Effector memory CD8-positive, alpha-beta T cell (primary cell): Measurements from ENCODE around the gene TBC1D25.
"Not testable (repeated sequence)": the region's sequence is repeated elsewhere in the genome, so short reads cannot be mapped to it uniquely, and the experiment has no call there.

ENCODE experiments used
- ATAC-seq: fragments of 150-1000 bp; cut with Tn5 transposase; replicated peaks from 2 replicates; pipeline ENCODE4 v1.10.0; 2021; ENCODE audit warnings: mild to moderate bottlenecking, moderate library complexity
- DNase-seq, 3 experiments: peaks; one replicate each; pipeline ENCODE4 v3.0.0; 2021
- H3K27ac Mint-ChIP-seq, 2 donors: one replicate each; pipeline ENCODE4 v1.8.0; 2022; ENCODE audit warnings: mild to moderate bottlenecking in 2 of 2, mixed read lengths in 2 of 2, moderate library complexity in 2 of 2
- H3K27me3 Mint-ChIP-seq, 2 donors: one replicate each; pipeline ENCODE4 v1.8.0; 2022; ENCODE audit warnings: mixed read lengths in 2 of 2
- H3K36me3 Mint-ChIP-seq: one replicate; pipeline ENCODE4 v1.8.0; 2022; ENCODE audit warnings: mild to moderate bottlenecking, moderate library complexity, mixed read lengths; ENCODE audit not compliant: insufficient read depth
- H3K4me1 Mint-ChIP-seq, 2 donors: one replicate each; pipeline ENCODE4 v1.8.0; 2022; ENCODE audit warnings: low read depth in 2 of 2, mixed read lengths in 2 of 2
- H3K4me3 Mint-ChIP-seq, 2 donors: one replicate each; pipeline ENCODE4 v1.8.0; 2022; ENCODE audit warnings: mild to moderate bottlenecking in 2 of 2, mixed read lengths in 2 of 2, moderate library complexity in 2 of 2
- H3K9me3 Mint-ChIP-seq, 2 donors: one replicate each; pipeline ENCODE4 v1.8.0; 2022; ENCODE audit warnings: mixed read lengths in 2 of 2

TBC1D25 gene

DNA sequence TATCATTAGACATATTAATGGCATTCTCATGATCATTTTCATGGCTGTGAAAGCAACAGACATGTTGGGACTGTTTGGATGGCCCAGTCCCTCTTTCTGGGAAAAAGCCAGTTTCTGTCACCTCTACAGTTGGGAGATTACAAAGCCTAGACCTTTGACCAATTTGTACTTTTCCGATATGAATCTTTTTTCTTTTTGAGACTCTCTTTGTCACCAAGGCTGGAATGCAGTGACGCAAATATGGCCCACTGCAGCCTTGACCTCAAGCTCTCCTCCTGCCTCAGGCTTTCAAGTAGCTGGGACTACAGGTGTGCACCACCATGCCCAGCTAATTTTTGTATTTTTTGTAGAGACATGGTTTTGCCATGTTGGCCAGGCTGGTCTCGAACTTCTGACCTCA, 9.4 kb downstream of the TBC1D25 start:
- Mint-ChIP-seq H3K27me3 (no peaks in the 10 kb centered on the region), H3K36me3 (peaks cover 66% of the 10 kb centered on the region), H3K4me3 (no peak overlapping the region), H3K4me1 (peaks cover 0 to 4% of the 10 kb centered on the region in 2 donors), H3K27ac (no peak overlapping the region), H3K9me3 (no peaks in the 10 kb centered on the region)
- ATAC-seq = no peak
- no peak for DNase-seq

DNA sequence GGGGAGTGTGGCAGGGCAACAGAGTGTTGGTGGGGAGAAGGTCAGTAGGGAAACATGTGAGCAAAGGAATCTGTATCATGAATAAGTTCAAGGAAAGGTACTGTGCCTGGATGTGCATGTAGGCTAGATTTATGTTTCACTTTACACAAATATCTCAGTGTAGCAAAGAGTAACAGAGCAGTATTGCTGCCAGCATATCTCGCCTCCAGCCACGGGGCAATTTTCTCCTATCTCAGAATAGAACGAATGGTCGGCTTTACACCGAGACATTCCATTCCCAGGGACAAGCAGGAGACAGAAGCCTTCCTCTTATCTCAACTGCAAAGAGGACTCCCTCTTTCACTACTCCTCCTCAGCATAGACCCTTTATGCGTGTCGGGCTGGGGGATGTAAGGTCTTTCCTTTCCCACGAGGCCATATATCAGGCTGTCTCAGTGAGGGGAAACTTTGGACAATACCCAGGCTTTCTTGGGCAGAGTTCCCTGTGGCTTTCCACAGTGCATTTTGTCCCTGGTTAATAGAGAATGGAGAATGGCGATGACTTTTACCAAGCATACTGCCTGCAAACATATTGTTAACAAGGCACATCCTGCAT, 16.3 kb downstream of the TBC1D25 start:
- not testable (repeated sequence) for H3K27me3 Mint-ChIP-seq, H3K9me3 Mint-ChIP-seq, ATAC-seq, H3K4me1 Mint-ChIP-seq, DNase-seq, H3K27ac Mint-ChIP-seq, H3K4me3 Mint-ChIP-seq
- peaks cover 64% of the 10 kb centered on the region for H3K36me3 Mint-ChIP-seq

DNA sequence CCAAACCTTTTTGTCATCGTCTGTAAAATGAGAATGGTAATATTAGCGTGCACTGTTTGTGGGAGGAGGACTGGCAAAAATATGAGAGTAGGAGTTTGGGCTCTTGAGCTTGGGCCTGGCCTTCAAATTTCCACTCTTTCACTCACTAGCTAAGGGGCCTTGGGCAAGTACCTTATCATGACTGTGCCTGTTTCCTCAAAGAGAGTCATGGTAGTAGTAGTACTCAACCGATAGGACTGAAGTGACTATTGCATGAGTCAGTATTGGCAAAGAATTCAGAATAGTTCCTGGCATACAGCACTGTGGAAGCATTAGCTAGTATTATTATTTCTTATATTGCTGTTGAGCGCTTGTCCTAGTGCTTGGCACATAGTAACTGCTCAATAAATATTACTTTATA, 18.8 kb downstream of the TBC1D25 start:
- Mint-ChIP-seq H3K4me1 (peaks cover 3 to 5% of the 10 kb centered on the region in 2 donors), H3K27me3 (no peaks in the 10 kb centered on the region), H3K36me3 (peaks cover 51% of the 10 kb centered on the region), H3K27ac (no peak overlapping the region), H3K4me3 (no peak overlapping the region), H3K9me3 (no peaks in the 10 kb centered on the region)
- DNase-seq (no peak), ATAC-seq (no peak)

DNA sequence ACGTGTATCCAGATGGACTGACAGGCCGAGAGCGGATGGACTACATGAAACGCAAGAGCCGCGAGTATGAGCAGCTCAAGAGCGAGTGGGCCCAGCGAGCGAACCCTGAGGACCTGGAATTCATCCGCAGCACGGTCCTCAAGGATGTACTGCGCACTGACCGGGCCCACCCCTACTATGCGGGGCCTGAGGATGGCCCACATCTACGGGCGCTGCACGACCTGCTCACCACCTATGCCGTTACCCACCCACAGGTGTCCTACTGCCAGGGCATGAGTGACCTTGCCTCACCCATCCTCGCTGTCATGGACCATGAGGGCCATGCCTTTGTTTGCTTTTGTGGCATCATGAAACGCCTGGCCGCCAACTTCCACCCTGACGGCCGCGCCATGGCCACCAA, 20.1 kb downstream of the TBC1D25 start:
- ATAC-seq (no peak), DNase-seq (no peak)
- Mint-ChIP-seq H3K27ac (peak overlapping the region in 1 of 2 donors; percentile 44), H3K4me1 (peaks cover 3% of the 10 kb centered on the region in 2 donors), H3K27me3 (no peaks in the 10 kb centered on the region), H3K9me3 (no peaks in the 10 kb centered on the region), H3K36me3 (peaks cover 45% of the 10 kb centered on the region), H3K4me3 (no peak overlapping the region)

DNA sequence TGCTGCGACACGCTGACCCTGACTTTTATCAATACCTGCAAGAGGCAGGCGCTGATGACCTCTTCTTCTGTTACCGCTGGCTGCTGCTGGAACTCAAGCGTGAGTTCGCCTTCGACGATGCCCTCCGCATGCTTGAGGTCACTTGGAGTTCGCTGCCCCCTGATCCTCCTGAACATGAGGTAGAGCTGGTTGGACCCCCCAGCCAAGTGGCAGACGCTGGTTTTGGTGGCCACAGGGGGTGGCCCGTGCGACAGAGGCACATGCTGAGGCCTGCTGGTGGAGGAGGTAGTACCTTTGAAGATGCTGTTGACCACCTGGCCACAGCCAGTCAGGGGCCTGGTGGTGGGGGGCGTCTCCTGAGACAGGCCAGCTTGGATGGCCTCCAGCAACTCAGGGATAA, 20.5 kb downstream of the TBC1D25 start:
- Mint-ChIP-seq H3K27me3 (no peaks in the 10 kb centered on the region), H3K4me3 (no peak overlapping the region), H3K36me3 (peaks cover 43% of the 10 kb centered on the region), H3K9me3 (no peaks in the 10 kb centered on the region), H3K27ac (peak overlapping the region in 1 of 2 donors; percentile 44), H3K4me1 (peaks cover 0 to 3% of the 10 kb centered on the region in 2 donors)
- no peak for ATAC-seq
- DNase-seq = no peak

DNA sequence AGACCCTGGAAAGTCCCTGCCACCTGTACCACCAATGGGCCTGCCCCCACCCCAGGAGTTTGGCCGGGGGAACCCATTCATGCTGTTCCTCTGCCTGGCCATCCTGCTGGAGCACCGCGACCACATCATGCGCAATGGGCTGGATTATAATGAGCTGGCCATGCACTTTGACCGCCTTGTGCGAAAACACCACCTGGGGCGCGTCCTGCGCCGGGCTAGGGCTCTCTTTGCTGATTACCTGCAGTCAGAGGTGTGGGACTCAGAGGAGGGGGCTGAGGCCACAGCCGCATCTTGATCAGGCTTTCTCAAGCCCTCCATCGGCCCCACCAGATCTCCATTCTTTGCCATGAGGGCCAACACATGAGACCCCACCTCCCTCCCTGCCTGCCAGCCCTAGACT, 21.2 kb downstream of the TBC1D25 start:
- Mint-ChIP-seq H3K27ac (no peak overlapping the region), H3K9me3 (no peaks in the 10 kb centered on the region), H3K4me3 (no peak overlapping the region), H3K36me3 (peaks cover 40% of the 10 kb centered on the region), H3K27me3 (no peaks in the 10 kb centered on the region), H3K4me1 (peaks cover 0 to 3% of the 10 kb centered on the region in 2 donors)
- DNase-seq (no peak), ATAC-seq (no peak)

DNA sequence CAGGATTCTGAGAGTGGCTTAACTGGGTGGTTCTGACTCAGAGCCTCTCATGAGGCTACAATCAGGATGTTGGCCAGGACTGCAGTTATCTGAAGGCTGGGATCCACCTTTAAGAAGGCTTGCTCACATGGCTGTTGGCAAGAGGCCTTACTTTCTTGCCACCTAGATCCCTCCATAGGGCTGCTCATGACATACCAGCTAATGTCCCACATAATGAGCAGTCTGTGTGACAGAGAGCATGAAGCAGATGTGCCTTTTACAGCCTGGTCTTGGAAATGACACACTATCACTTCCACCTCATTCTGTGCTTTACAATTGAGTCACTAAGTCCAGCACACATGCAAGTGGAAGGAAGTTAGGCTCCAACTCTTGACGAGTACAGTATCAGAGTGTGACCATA, 30.4 kb downstream of the TBC1D25 start:
- peaks cover 4 to 7% of the 10 kb centered on the region in 2 donors for H3K4me1 Mint-ChIP-seq
- H3K36me3 Mint-ChIP-seq = peaks cover 24% of the 10 kb centered on the region
- DNase-seq = no peak
- H3K4me3 Mint-ChIP-seq = no peak overlapping the region
- H3K27me3 Mint-ChIP-seq = no peaks in the 10 kb centered on the region
- no peak for ATAC-seq
- H3K27ac Mint-ChIP-seq = no peak overlapping the region
- no peaks in the 10 kb centered on the region for H3K9me3 Mint-ChIP-seq

DNA sequence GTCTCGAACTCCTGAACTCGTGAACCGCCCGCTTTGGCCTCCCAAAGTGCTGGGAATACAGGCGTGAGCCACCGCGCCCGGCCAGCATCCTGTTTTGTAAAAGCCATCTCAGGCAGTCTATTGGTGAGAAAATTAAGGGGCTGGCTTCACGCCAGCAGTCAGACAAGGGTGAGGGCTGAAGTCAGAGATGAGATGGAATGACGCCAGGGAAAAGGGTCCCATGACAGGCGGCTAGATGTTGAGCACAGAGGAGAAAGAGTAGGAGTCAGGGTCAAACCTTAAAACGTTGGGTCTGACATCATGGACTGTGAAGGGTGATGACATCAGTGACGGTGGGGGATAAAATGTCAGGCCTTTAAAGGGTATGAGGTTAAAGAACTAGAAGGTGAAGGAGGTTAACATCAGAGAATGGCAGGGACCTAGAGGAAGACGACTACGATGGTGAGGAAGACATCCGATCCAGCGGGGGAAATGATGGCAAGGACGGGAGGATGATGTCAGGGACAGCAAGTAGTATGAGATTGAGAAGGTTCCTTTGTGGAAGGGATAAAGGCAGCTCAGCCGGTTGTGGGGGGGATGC, 34.3 kb downstream of the TBC1D25 start:
- Mint-ChIP-seq H3K9me3 (no peaks in the 10 kb centered on the region), H3K4me1 (peaks cover 5 to 14% of the 10 kb centered on the region in 2 donors), H3K4me3 (peak overlapping the region; percentile 90 to 93), H3K36me3 (peaks cover 54% of the 10 kb centered on the region), H3K27me3 (no peaks in the 10 kb centered on the region), H3K27ac (peak overlapping the region; percentile 95 to 98)
- ATAC-seq = peak; percentile 20
- no peak for DNase-seq

DNA sequence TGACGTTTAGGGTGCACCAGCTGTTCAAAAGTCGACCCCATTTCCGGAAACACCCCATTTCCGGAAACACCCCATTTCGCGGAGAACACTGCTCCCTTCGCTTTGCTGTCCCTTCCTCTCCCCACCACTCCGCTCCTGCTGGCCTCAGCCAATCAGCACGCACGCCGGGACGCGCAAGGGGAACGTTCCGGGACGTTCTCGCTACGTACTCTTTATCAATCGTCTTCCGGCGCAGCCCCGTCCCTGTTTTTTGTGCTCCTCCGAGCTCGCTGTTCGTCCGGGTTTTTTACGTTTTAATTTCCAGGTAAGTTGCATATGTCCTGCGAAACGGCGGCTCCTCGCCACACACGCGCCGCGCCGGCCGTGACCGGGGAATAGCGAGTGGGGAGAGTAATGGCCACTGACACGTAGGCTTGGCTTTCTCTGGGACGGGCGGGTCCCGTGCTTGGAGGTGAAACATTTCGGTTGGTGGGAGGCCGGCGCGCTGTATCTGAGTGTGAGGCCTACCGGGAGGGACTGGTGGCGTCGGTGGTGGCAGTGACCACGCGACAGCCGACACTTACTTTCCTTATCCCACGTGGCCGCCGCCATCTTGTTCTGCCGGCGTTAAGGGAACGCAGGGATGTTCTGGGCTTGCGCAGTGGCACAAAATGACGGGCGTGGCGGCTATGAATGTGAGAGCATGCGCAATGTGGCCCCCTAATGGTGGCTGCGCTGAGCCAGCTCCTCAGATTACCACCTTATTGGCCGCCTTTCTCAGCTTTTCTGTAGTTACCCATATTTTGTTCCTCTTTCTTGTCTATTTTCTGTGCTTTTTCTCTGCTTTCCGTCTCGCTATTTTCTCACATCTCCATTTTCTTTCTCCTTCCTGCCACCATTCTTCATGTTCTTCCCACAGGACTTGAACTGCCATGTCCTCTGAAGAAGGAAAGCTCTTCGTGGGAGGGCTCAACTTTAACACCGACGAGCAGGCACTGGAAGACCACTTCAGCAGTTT, 35.1 kb downstream of the TBC1D25 start, which contains the start of gene RBM3:
TSS of gene RBM3 (plus strand) at position 215 of the 997 bp plus-strand sequence. CDS start at position 912, 697 bp downstream.
- H3K4me1 Mint-ChIP-seq = peaks cover 8 to 14% of the 10 kb centered on the region in 2 donors
- peak; percentile 88 to 92 (median 89) for DNase-seq
- H3K27ac Mint-ChIP-seq = peak within 1 kb of the TSS; percentile 95 to 98
- peak within 1 kb of the TSS; percentile 90 to 93 for H3K4me3 Mint-ChIP-seq
- H3K27me3 Mint-ChIP-seq = no peaks in the 10 kb centered on the region
- peaks cover 62% of the 10 kb centered on the region for H3K36me3 Mint-ChIP-seq
- ATAC-seq = peak; percentile 92
- H3K9me3 Mint-ChIP-seq = no peaks in the 10 kb centered on the region

DNA sequence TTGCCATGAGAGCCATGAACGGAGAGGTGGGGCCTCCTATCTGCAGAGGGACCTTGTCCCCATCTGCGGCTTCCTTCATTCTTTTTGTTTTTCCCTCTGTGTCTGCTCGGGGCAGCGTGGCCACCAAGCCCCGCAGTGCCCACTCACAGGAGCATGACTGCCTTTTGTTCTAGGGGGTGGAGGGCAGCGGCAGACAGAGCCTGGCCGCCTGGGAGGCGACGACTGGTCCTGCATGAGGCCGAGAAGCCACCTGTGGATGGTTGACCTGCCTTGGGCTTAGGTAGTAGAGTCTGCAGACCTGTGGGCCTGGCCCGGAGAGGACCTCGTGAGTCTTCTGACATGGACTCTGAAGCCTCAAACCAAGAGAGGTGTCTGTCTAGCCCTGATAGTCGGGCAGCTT, 36.1 kb downstream of the TBC1D25 start:
- peak overlapping the region; percentile 95 to 98 for H3K27ac Mint-ChIP-seq
- peaks cover 65% of the 10 kb centered on the region for H3K36me3 Mint-ChIP-seq
- H3K4me1 Mint-ChIP-seq = peaks cover 8 to 14% of the 10 kb centered on the region in 2 donors

DNA sequence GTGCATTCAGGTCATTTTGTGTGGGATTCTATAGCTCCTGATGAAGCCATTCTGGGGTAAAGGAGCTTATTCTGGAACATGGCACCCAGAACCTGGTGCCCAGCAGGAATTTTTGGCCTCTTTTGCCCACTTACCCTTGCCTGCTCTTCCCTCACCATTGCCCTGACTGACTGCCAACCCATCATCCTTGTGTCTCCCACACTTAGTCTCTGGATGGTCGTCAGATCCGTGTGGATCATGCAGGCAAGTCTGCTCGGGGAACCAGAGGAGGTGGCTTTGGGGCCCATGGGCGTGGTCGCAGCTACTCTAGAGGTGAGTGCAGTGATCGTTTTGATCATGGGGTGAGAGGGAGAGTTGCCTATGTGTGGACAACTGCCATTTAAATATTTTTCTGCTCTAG, 36.6 kb downstream of the TBC1D25 start:
- ATAC-seq (no peak), DNase-seq (no peak)
- Mint-ChIP-seq H3K36me3 (peaks cover 65% of the 10 kb centered on the region), H3K4me3 (peak overlapping the region; percentile 90 to 93), H3K27ac (peak overlapping the region in 1 of 2 donors; percentile 98), H3K27me3 (no peaks in the 10 kb centered on the region), H3K4me1 (peaks cover 8 to 14% of the 10 kb centered on the region in 2 donors), H3K9me3 (no peaks in the 10 kb centered on the region)

More for the DNA sequence above, 36.1 kb downstream of the TBC1D25 start:
- no peak for ATAC-seq
- no peak for DNase-seq
- no peaks in the 10 kb centered on the region for H3K27me3 Mint-ChIP-seq
- H3K4me3 Mint-ChIP-seq = peak overlapping the region; percentile 90 to 93
- H3K9me3 Mint-ChIP-seq = no peaks in the 10 kb centered on the region

DNA sequence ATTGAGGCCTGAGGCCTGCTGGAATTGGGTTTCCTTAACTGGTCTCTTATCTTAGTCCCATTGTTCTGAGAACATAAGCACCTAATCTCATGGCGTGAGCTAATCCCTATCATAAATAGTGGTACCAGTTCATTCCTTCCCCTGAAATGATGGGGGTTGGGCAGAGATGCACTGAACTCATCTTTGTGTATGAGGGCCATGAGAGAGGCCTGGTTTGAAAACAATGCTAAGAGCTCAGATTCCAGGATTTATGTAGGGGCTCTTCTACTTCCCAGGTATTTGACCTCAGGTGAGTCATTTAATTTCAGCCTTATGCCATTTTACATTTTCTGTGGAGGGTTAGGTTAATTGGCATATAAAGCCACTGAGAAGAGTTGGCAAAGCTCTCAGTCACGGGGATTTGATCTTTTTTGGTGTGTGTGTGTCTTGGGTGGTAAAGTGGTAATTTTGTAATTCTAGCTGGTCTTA, 39.2 kb downstream of the TBC1D25 start:
- no peak overlapping the region for H3K4me3 Mint-ChIP-seq
- peaks cover 59% of the 10 kb centered on the region for H3K36me3 Mint-ChIP-seq
- peaks cover 6 to 13% of the 10 kb centered on the region in 2 donors for H3K4me1 Mint-ChIP-seq
- no peak for ATAC-seq
- DNase-seq = no peak
- no peaks in the 10 kb centered on the region for H3K27me3 Mint-ChIP-seq
- H3K27ac Mint-ChIP-seq = peak overlapping the region; percentile 28 to 81
- no peaks in the 10 kb centered on the region for H3K9me3 Mint-ChIP-seq

DNA sequence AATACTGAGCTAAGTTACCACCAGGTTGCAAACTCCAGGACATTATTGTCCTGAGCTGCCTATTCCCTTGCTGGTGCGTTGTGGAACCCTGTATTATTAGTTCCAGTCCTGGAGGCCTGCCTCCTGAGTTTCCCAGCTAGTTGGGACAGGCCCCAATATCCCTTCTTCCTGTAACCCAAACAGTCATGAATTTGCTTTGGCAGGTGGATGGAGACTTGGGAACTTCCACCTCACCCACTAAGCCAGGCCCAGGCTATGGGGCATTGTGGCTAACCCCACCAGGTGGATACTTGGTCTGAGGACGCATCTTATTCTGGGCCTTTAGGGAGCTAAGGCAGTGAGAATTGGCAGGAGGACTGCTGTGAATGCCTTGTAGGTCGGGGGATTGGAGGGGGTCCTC, 39.7 kb downstream of the TBC1D25 start:
- H3K27ac Mint-ChIP-seq = peak overlapping the region in 1 of 2 donors; percentile 81
- no peaks in the 10 kb centered on the region for H3K27me3 Mint-ChIP-seq
- DNase-seq (no peak), ATAC-seq (no peak)
- peaks cover 4 to 10% of the 10 kb centered on the region in 2 donors for H3K4me1 Mint-ChIP-seq
- no peak overlapping the region for H3K4me3 Mint-ChIP-seq
- H3K9me3 Mint-ChIP-seq = no peaks in the 10 kb centered on the region
- H3K36me3 Mint-ChIP-seq = peaks cover 53% of the 10 kb centered on the region
